ENCODE results near the gene TNRC6C.
"Not testable (repeated sequence)": the region's sequence is repeated elsewhere in the genome, so short reads cannot be mapped to it uniquely, and the experiment has no call there.

Gene TNRC6C

DNA sequence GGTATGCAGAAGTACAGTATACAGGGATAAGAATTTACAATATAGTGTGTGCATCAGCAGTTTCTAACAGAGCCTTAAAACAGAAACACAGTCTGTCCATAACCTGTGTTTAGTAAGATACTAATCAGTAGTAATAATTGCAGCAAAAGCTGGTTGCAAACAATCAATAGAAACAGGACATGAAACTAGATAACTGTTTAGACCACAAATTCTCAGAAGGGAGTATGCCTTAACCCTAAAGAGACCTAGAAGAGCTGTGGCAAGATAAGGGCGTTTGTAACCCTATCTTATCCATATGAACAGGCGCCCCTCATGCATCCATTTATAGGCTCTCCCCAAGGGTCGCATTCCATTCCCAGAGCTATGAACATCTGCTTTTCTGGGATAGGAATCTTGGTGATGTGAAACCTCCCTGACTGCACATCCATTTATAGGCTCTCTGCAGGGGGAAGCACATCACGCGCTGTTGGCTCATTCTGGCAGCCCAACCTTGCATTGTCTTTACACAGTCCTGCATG, 123.9 kb downstream of the TNRC6C start:
- not testable (repeated sequence) for DNase-seq (ENCODE audit: low read depth)

DNA sequence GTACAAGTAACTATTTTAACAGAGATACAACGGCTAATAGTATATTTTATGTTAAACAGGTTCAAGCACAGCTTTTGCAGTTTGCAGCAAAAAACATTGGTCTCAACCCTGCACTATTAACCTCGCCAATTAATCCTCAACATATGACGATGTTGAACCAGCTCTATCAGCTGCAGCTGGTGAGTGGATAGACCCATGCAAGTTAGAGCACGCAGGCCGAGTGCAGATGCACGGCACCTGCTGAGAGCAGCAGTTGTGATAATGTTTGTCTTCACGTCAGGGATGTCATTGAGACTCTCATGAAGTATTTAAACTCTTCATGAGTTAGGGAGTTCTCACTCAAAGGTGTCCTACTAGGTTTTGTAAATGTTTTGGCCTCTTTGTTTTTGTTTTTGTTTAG, 124.5 kb downstream of the TNRC6C start:
- DNase-seq (ENCODE audit: low read depth), result no peak

DNA sequence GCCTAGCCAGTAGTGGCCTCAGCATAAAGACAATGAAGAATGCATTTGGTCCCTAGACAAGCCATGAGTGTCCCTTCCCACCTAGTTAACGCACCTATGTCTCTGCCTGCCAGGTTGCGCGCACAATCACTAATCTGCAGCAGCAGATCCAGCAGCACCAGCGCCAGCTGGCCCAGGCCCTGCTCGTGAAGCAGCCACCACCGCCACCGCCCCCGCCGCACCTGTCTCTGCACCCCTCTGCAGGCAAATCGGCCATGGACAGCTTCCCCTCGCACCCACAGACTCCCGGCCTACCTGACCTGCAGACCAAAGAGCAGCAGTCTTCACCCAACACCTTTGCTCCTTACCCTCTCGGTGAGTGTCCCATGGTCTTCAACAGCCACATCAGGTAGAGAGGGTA, 128.2 kb downstream of the TNRC6C start:
- no peak for DNase-seq (ENCODE audit: low read depth)

DNA sequence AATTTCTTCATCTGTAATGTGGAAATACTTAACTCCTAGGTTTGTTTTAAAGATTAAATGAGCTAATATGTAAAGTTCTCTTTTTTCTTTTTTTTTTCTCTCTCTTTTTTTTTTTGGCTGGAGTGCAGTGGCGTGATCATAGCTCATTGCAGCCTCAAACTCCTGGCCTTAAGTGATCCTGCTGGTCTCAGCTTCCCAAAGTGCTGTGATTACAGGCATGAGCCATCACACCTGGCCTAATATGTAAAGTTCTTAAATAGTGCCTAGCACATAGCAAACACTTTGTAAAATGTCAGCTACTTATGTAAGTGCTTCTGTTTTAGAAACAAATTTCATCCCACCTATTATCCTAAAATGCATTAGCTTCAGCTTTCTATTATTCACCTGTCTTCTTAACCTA, 130.0 kb downstream of the TNRC6C start:
- DNase-seq (ENCODE audit: low read depth), result no peak

DNA sequence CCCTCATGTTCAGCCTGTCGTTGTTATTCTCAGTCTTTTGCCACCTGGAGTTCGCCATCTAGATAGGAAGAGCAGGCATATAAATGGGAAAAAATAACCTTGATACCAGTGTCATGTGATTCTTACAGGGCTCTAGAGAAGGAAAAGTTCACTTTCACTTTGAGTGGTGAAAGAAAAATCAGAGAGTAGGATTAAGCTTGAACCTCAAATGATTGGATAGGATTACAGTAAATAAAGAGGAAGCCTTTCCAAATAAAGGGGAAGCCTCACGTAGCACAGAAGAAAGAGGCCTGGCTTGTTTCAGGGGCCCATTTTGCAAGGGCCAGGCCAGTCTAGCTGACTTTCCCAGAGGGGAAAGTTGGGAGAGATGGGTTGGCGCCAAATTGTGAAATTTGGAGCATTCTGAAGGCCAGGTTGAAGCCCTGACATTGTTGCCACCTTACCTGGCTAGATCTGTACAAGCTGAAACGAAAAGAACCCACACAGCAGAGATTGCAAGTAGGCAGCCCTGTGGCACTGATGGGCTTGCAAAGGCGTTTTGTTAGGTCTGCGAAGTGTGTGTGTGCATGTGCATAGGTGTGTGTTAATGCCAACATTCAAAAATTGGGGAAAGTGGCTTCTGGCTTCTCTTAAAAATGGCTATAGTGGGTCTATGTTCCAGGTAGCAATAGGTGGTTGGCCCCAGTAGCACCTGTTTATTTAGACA, 131.2 kb downstream of the TNRC6C start:
- no peak for DNase-seq (ENCODE audit: low read depth)

DNA sequence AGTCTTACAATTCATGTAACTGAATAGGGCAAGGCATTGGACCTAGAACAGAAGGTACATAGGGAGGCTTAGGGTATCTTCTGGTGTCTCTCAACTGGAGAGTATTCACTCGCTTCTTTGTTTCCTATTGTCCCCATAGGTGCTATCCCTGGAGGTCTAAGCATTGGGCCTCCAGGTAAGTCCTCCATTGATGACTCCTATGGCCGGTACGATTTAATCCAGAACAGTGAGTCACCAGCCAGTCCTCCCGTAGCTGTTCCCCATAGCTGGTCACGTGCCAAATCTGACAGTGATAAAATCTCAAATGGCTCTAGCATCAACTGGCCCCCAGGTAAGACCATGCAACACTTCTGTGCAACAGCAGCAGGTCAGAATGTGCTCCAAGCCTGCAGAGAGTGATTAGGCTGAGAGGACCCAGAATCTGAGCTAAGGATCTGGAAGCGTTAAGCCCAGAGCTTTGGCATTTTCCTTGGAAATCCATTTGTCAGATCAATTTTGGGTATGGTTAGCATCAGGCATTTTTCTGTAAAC, 134.4 kb downstream of the TNRC6C start:
- DNase-seq (ENCODE audit: low read depth), result no peak

DNA sequence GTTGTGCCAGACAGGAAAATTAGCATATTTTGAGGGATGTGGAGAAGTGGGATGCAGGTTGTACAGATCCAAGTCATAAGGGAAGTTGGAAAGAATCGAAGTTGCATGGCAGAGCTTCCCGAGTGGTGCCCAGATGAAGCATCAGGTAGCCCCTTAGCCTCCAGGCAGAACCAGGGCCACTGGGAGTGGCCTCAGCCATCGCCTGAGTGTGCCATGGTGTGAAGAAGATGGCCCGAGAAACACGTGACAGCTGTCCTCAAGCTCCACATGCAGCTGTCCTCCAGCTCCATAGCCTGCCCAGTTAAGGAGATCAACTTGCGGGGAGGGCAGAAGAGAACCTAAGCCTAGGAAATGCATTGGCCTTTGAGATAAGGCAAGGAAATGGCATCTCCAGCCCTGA, 136.5 kb downstream of the TNRC6C start:
- no peak for DNase-seq (ENCODE audit: low read depth)

DNA sequence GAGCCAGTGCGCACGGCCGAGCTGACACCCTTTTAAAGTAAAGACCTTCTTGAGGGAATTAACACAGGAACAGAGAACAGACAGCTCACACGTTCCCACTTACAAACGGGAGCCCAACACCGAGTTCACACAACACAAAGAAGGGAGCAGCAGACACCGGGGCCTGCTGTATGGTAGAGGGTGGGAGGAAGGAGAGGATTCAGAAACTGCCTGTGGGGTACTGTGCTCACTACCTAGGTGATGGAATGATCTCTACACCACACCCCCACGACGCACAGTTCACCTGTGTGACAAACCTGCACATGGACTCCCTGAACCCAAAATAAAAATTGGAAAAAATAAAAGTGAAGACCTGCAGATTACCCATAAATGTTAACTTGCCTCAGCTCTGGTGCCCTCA, 137.6 kb downstream of the TNRC6C start:
- no peak for DNase-seq (ENCODE audit: low read depth)

DNA sequence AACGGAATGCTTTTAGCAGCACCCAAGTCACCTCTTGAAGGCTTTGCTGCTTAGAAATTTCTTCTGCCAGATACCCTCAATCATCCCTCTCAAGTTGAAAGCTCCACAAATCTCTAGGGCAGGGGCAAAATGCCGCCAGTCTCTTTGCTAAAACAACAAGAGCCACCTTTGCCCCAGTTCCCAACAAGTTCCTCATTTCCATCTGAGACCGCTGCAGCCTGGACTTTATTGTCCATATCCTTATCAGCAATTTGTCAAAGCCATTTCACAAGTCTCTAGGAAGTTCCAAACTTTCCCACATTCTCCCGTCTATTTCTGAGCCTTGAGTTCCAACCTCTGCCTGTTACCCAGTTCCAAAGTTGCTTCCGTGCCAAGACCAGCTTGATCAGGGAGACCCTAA, 142.6 kb downstream of the TNRC6C start:
- DNase-seq (ENCODE audit: low read depth), result no peak

DNA sequence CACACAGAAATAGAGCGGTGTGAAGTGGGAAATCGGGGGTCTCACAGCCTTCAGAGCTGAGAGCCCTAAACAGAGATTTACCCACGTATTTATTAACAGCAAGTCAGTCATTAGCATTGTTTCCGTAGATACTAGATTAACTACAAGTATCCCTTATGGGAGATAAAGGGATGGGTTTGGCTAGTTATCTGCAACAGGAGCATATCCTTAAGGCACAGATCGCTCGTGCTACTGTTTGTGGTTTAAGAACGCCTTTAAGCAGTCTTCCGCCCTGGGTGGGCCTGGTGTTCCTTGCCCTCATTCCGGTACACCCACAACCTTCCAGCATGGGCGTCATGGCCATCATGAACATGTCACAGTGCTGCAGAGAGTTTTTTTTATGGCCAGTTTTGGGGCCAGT, 143.0 kb downstream of the TNRC6C start:
- no peak for DNase-seq (ENCODE audit: low read depth)

DNA sequence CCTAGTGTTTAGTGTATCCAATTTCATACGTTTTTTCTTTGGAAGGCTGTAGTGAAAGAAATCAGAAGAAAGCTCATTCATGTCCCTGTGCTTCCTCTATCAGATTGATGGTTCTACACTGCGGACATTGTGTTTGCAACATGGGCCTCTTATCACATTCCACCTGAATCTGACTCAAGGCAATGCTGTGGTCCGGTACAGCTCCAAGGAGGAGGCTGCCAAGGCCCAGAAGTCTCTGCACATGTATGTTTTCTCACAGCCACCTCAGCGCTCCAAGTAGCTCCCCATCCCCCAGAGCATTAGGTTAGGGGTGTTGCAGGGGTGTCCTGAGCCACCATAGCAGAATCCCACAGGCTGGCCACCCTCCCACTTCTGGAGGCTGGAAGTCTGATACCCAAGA, 144.8 kb downstream of the TNRC6C start:
- no peak for DNase-seq (ENCODE audit: low read depth)

DNA sequence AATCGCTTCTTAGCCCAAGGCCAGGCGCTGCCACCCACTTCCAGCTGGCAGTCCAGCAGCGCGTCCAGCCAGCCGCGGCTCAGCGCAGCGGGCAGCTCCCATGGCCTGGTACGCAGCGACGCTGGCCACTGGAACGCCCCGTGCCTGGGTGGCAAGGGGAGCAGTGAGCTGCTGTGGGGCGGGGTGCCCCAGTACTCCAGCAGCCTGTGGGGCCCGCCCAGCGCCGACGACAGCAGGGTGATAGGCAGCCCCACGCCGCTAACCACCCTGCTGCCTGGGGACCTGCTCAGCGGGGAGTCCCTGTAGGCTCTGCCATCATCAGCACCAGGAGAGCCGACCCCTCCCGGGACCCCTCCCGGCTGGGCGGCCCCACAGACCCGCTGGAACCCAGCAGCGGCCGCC, 146.0 kb downstream of the TNRC6C start:
- no peak for DNase-seq (ENCODE audit: low read depth)

DNA sequence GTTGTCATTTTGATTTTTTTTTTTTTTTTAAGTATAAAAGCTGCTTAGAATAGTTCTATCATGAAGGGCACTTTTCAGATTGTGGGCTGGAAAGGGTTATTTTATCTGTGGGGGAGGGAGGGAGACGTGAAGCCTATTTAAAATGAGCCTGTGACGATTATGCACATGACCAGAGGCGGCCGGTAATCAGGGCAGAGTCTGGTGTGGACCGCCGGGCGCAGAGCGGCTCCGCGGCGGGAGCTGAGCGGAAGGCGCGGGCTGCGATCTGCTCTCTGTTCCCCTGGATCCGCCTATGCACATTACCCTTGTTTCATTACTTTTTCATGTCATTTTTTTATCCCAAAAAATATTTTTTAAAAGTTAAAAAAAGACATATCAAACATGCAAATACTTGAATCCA, 146.6 kb downstream of the TNRC6C start:
- no peak for DNase-seq (ENCODE audit: low read depth)

DNA sequence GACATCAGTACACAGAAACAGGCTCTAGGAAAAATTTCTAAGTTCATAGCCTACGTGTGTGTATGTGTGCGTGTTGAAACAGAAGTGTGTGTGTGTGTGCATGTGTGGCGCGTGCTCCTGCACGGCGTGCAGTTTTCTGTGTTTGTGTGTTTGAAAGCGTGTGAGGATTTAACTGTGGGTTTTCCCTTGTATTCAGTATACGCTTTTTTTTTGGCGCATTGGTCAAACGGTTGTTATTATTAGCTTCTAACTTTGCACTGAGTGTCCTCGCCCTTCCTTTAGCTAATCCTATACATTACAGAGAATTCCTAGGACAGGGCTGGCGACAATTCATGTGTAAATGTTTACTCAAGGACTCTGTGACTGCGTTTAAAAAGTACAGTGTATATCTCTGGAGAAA, 147.0 kb downstream of the TNRC6C start:
- no peak for DNase-seq (ENCODE audit: low read depth)

DNA sequence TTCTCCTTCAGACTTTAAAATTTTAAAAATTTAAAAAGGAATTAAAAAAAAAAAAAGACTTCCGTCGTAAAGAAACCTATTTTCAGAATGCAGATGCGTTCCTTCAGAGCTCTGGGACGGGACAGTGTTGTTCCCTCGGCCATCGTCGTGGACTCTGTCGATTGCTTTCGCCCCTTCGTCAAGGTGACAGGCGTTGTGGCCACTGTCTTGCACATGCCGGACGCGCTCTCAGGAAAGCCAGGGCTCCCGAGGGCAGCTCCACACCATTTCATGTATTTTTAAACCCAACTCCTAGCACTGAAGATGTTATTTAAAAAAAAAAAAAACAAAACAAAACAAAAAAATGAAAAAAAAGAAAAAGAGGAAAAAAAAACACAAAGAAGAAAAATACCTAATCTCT, 147.7 kb downstream of the TNRC6C start:
- no peak for DNase-seq (ENCODE audit: low read depth)

DNA sequence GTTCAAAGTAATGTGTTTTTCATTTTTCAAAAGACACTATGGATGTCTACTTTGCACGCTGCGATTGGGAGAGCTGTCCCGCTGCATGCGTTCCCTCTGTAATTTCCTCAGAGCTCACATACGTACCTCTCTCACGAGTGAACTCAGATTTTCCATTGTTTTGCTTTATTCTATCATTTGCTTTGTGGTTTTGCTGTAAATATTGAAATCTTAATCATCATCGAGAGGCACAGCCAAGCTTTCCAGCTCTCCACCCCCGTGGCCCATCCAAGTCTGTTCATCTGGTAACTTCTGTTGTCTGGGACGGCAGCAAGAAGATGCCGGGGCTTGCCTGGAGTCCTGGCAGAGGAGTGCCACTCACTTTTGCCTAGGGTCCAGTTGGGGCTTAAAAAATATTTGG, 149.0 kb downstream of the TNRC6C start:
- DNase-seq (ENCODE audit: low read depth), result no peak

DNA sequence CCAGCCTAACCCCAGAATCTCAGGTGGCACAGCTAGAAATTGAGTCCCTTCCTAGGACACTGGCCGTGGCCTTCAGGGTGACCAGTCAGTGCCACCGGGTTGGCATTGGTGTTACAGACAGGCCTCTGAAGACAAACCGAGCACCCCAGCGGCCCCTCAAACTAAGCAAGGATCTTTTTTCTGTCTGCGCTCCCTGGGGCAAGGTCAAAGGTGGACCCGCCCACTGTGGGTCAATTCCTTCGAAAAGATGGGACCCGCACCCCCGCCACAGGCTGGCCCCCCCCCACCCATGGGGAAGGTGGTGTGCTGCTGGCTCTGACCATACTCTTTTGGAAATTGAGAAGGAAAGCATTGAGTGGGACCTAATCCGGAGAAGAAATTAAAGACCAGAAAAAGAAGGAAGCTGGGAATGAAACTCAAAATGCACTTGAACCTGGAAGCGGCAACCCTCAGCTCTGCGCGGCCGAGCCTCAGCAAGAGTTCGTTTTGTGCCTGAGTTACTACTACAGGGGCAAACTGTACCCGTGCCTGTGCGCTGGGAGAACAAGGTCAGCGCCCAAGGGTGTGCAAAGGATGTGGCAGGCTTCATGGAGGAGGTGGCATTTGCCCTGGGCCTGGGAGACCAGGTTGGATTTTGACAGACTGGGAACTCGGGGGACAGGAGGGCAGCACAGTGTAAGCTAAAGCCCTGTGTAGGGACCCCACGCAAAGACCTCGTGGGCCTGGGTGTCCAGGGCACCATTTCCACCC, 149.6 kb downstream of the TNRC6C start:
- no peak for DNase-seq (ENCODE audit: low read depth)

DNA sequence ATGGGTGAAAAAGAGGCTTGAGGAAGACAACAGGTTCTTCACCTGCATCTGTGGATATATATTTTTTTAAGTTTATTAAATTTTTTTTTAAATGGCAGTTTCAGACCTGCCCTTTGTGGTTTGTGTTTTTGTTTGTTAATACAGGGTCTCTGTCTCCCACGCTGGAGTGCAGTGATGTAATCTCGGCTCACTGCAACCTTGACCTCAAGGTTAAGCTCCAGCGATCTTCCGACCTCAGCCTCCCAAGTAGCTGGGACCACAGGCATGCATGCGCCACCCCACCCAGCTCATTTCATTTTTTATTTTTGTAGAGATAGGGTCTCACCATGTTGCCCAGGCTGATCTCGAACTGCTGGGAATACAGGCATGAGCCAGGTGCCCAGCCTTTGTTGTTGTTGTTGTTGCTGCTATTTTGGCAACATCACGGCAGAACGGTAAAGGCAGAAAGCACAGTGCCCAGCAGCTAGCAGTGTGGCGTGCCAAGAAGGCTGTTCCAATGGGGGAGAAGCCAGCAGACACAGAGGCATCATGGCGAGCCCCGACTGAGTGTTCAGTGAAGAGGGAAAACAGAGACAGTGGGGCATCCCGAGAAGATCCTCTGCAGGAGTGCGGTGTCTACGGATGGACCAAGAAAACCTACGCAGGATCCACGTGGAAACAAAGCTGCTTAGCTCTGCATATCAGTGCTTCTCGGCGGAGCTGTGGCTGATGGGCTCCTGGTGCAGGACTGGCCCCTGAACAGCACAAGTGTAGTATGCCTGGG, 150.4 kb downstream of the TNRC6C start:
- DNase-seq (ENCODE audit: low read depth), result no peak

DNA sequence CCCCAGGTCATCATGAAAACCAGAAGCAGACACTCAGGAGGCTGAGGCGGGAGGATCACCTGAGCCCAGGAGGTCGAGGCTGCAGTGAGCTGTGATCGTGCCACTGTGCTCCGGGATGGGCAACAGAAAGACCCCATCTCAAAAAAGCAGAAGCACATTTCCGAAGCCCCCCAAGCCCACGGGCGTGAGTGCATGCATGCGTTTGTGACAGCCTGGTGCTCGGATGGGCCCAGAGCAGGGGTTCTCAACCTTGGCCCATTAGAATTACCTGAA, 150.9 kb downstream of the TNRC6C start:
- no peak for DNase-seq (ENCODE audit: low read depth)

DNA sequence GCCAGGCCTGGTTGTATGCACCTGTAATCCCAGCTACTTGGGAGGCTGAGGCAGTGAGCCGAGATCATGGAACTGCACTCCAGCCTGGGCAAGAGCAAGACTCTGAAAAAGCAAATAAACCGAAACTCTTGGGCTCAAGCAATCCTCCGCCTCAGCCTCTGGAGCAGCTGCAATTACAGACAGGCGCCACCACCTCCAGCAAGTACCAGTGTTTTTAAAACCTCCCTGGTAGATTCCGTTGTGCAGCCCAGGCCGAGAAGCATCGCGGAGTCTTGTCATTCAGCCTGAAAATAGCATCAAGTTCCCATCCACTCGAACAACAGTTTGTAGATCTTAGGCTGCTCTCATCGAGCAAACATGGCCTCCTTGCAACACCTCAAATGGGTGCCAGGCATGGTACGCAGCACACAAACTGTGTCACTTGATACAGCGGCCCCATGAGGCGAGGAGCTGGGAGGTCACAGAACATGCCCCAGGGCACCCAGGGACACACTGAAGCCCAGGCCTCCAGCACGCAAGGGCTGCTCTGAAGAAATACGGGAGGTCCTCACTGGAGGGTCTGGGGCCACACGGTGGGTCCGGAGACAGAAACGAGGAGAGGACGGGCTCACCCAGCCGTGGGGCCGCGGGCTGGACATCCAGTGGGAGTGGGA, 152.0 kb downstream of the TNRC6C start:
- DNase-seq (ENCODE audit: low read depth), result no peak

DNA sequence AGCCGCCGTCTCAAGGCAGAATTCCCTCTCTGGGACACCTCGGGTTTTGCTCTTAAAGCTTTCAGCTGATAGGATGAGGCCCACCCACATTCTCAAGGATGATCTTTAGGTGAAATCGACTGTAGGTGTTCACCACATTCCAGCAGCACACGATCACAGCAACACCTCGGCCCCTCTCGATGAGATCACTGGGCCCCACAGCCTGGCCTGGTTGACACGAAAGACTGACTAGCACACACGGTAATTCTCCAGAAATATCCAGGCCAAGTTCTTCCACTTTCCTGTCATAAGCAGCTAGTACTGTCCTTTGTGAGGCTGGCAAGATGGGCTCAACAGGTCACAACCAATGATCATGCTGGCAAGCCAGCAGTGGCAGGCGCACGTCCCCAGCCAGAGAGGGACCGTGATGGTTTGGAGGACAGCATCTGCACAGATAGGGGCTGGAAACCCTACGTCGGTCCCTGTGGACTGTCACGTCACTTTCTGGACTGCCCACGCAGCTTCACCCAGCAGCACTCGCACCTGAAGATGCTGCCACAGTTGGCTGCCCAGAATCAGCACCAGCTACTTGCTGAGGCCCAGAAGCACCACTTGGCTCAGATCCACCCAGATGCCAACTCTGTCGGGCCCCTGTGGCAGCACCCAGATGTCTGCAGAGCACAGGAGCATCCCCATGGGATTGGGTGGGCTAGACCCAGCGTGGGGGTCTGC, 152.7 kb downstream of the TNRC6C start:
- DNase-seq (ENCODE audit: low read depth), result no peak

Measured in HS-27A (cell line).